Glutamatergic neuron (in vitro differentiated cells): ENCODE measurements around the gene EPHA5. TPM values are rescaled to one million over a fixed set of nuclear protein-coding genes. Genes with fewer than 3 reads are reported as not detected.
A peak's percentile ranks its signal among the peaks of the same experiment; 100 is the strongest.

Experiments used
- DNase-seq: peaks from one replicate; pipeline ENCODE4 v3.0.0; 2022
- H3K27ac Mint-ChIP-seq: one replicate; pipeline ENCODE4 v1.8.0; 2020; ENCODE audit warnings: mild to moderate bottlenecking, mixed read lengths, inconsistent platforms; ENCODE audit not compliant: unreplicated experiment
- H3K27me3 Mint-ChIP-seq: one replicate; pipeline ENCODE4 v1.8.0; 2020; ENCODE audit warnings: mild to moderate bottlenecking, moderate library complexity, mixed read lengths, inconsistent platforms; ENCODE audit not compliant: unreplicated experiment
- H3K36me3 Mint-ChIP-seq: one replicate; pipeline ENCODE4 v1.8.0; 2020; ENCODE audit warnings: mild to moderate bottlenecking, mixed read lengths, inconsistent platforms; ENCODE audit not compliant: unreplicated experiment
- H3K4me1 Mint-ChIP-seq: one replicate; pipeline ENCODE4 v1.8.0; 2020; ENCODE audit warnings: mild to moderate bottlenecking, low read depth, mixed read lengths, inconsistent platforms; ENCODE audit not compliant: unreplicated experiment
- H3K4me3 Mint-ChIP-seq: one replicate; pipeline ENCODE4 v1.8.0; 2020; ENCODE audit warnings: mild to moderate bottlenecking, mixed read lengths, inconsistent platforms; ENCODE audit not compliant: unreplicated experiment
- H3K9me3 Mint-ChIP-seq: one replicate; pipeline ENCODE4 v1.8.0; 2020; ENCODE audit warnings: mild to moderate bottlenecking, moderate library complexity, mixed read lengths, inconsistent platforms; ENCODE audit not compliant: unreplicated experiment
- total RNA-seq: library from RNA; stranded (reverse); fragmentation: NEBNext Ultra II Directional; extraction: Animal tissue kit (Norgen Biotek cat#: 25700); gene quantifications from one replicate; pipeline ENCODE4 v1.2.1, GENCODE V29; 2021; ENCODE audit not compliant: unreplicated experiment
- TF ChIP-seq, protein P1 (sequence below): fragments of 200-600 bp; sonication (generic); IDR thresholded peaks from one replicate; pipeline ENCODE4 v1.5.0; 2021; ENCODE audit not compliant: partially characterized antibody, unreplicated experiment

The EPHA5 gene
- total RNA-seq, 1 donor from 2014 or later = 108 TPM

DNA sequence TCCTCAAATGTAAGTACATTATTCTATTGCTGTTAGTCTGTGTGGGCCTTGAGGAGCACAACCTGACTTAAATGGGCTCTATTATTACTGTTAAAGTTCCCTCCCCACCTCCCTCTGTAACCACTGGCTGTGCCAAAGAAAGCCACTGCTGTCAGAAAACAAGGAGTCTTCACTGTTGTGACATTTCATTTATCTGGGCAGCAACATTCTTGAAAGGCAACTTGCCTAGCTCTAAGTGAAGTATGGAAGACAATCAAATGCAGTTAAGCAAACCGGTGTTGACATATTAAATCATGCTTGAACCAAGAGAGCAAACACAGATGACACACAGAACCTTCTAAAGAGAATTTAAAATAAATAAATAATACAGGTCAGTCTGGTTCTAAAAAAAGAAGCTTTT is 81.0 kb downstream of the EPHA5 start:
- no peak overlapping the region for H3K27ac Mint-ChIP-seq
- TF ChIP-seq, protein P1, sequence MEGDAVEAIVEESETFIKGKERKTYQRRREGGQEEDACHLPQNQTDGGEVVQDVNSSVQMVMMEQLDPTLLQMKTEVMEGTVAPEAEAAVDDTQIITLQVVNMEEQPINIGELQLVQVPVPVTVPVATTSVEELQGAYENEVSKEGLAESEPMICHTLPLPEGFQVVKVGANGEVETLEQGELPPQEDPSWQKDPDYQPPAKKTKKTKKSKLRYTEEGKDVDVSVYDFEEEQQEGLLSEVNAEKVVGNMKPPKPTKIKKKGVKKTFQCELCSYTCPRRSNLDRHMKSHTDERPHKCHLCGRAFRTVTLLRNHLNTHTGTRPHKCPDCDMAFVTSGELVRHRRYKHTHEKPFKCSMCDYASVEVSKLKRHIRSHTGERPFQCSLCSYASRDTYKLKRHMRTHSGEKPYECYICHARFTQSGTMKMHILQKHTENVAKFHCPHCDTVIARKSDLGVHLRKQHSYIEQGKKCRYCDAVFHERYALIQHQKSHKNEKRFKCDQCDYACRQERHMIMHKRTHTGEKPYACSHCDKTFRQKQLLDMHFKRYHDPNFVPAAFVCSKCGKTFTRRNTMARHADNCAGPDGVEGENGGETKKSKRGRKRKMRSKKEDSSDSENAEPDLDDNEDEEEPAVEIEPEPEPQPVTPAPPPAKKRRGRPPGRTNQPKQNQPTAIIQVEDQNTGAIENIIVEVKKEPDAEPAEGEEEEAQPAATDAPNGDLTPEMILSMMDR = no peak
- peaks cover 25% of the 10 kb centered on the region for H3K4me1 Mint-ChIP-seq
- no peaks in the 10 kb centered on the region for H3K27me3 Mint-ChIP-seq
- H3K9me3 Mint-ChIP-seq = no peaks in the 10 kb centered on the region
- no peak for DNase-seq
- no peak overlapping the region for H3K4me3 Mint-ChIP-seq
- no peaks in the 10 kb centered on the region for H3K36me3 Mint-ChIP-seq

DNA sequence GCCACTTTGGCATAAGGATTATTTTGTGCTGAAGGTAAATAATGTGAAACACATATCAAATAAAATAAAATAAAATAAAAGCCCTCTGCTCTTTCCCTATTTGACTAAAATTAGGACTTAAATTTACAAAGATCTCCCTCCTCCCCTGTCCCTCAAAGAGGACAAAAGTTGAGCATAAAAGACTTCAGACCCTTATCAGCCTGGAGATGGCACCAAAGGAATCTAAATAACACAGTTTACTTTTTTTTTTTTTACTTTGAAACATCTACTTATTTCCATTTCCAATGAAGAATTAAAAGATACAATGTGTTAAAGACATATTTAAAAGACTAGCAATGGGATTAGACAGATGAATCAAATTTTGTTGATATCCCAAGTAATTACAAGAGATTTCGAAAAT is 89.7 kb downstream of the EPHA5 start:
- TF ChIP-seq, protein P1 = no peak
- H3K4me3 Mint-ChIP-seq = no peak overlapping the region
- H3K9me3 Mint-ChIP-seq = no peaks in the 10 kb centered on the region
- no peak for DNase-seq
- H3K27me3 Mint-ChIP-seq = no peaks in the 10 kb centered on the region
- no peaks in the 10 kb centered on the region for H3K36me3 Mint-ChIP-seq
- no peak overlapping the region for H3K27ac Mint-ChIP-seq
- peaks cover 12% of the 10 kb centered on the region for H3K4me1 Mint-ChIP-seq

DNA sequence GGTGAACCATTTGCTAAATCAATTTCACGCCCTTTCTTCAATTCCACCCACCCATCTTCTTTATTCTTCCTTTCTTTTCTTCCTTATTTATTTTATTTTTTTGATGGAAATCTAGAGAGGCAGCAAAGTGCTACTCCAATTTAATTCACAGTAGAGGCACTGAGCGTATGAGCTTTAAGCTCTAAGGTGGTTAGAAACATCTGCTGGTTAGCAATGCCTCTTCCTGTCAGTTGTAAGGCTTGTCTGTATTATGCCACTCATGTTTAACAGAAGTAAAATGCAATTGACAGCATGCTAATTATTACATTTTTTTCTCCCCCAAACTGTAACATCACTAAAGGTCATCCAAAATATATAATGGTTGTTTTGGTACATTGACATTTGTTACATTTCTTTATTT is 103.8 kb downstream of the EPHA5 start:
- Mint-ChIP-seq H3K4me1 (peaks cover 11% of the 10 kb centered on the region), H3K4me3 (no peak overlapping the region), H3K9me3 (peaks cover 4% of the 10 kb centered on the region), H3K27me3 (no peaks in the 10 kb centered on the region), H3K27ac (peak overlapping the region; percentile 48), H3K36me3 (no peaks in the 10 kb centered on the region)
- no peak for DNase-seq
- TF ChIP-seq, protein P1 = no peak

DNA sequence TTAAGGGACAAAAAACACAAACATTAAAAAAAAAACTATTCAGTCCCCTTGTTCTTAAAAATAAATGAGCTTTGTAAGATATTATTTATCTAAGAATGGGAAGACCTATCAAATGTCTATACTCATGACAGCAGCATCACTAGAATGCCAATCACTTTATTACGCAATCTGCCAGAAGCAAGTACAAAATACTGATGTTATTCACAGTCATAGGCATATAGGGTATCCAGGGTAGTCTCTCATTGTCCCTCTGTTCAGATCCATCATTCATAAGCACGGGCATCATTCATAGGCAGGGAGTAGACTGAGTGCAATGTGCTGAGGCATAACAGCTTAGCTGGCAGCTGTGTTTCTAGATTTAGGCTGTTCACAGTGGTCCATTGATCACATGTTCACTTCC is 109.1 kb downstream of the EPHA5 start:
- DNase-seq = no peak
- H3K36me3 Mint-ChIP-seq = no peaks in the 10 kb centered on the region
- H3K27me3 Mint-ChIP-seq = no peaks in the 10 kb centered on the region

DNA sequence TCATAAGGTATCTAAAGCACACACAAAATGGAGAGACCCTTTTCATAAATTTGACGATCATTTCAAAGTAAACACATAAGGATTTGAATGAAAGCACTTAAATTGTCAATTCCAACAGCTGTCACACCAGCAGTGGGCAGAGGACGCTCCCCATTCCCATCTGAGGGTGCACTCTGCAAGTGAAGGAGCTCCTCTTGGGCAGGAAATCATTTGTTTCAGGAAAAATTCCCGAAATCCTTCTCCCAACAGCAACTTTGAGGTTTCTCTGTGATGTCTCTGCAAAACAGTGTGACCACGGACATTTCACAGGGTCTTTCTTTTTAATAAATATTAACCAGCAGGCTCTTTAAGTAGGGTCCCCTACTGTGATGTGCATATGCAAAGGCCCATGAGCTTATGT is 111.0 kb downstream of the EPHA5 start:
- peak; percentile 24 for DNase-seq
- peak overlapping the region; percentile 59 for H3K27ac Mint-ChIP-seq
- TF ChIP-seq, protein P1 = no peak
- no peaks in the 10 kb centered on the region for H3K27me3 Mint-ChIP-seq
- no peak overlapping the region for H3K4me3 Mint-ChIP-seq
- H3K9me3 Mint-ChIP-seq = peaks cover 3% of the 10 kb centered on the region
- no peaks in the 10 kb centered on the region for H3K36me3 Mint-ChIP-seq
- H3K4me1 Mint-ChIP-seq = peaks cover 16% of the 10 kb centered on the region

More for the DNA sequence above, 109.1 kb downstream of the EPHA5 start:
- Mint-ChIP-seq H3K4me1 (peaks cover 17% of the 10 kb centered on the region), H3K4me3 (no peak overlapping the region), H3K27ac (peak overlapping the region; percentile 90), H3K9me3 (peaks cover 4% of the 10 kb centered on the region)
- TF ChIP-seq, protein P1 = no peak
